HPDE6-E6E7 (cell line): ENCODE measurements around the gene POM121L2.

Source experiments
- DNase-seq: peaks from one replicate; pipeline ENCODE4 v3.0.0; 2011; ENCODE audit warnings: missing footprints; ENCODE audit errors: extremely low spot score

Gene POM121L2

DNA sequence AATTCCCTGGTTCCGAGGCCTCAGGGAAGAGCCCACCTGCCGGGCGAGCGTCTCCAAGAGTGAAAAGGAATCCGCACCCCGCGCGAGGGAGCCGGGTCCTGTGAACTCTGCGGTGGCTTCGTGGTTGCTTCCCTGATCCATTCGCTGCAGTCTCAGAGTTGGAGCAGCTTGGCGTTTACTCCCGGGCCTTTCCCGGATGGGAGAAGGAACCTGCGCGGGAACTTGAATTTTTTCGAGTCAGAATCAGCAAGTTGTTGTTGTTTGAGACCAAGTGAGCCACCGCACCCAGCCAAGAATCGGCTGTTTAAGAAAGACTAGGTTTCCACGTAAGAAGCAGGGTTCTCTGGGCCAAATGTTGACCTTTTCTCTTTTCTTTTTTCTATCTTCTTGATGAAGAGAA is 51.7 kb downstream of the POM121L2 start:
- DNase-seq = no peak
